ENCODE results near the gene ZNF853.

DNA sequence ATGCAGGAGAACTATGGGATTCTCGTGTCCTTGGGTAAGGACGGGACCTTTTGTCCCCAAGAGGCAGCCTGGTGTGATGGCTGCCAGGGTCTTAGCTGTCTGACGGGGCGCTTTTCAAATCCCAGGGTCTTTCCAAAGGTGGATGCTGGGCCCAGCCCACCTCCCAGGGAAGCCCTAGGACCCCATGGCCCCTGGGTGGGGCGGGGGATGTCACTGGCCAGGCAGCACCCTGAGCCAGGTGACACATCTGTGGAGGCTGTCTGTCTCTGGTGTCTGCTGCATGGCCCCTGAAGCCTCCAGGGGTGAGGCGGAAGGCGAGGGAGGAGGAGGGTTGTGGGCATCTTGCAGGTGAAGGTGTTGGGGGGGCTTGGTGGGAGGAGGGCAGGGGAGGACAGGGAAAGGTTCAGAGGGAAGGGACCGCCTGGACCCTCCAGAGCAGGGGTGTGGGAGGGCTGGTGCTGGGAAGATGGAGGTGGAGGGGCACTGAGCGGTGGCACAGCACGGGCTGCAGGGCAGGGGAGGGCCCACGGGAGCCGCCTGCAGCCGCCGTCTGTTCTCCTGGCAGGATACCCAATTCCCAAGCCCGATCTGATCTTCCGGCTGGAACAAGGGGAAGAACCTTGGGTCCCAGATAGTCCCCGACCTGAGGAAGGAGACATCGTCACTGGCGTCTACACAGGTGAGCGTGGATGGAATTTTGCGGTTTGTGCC is 28.7 kb downstream of the ZNF853 start:
- TF ChIP-seq CTCF (IDR thresholded peaks at IDR 0.05) (no peak), ZFX (IDR thresholded peaks at IDR 0.05; ENCODE audit: borderline replicate concordance) (no peak)

All from 22Rv1 (cell line).